D721Med (cell line): ENCODE data around the gene RING1.

Source experiments
- DNase-seq: peaks from one replicate; pipeline ENCODE4 v3.0.0; 2011; ENCODE audit warnings: low spot score; ENCODE audit not compliant: insufficient read length
- FAIRE-seq: peaks from 2 replicates; lab custom pipeline; 2011; peaks lifted over from hg19 to GRCh38; lab: Jason Lieb, UNC
- TF ChIP-seq, protein P1 (sequence below): IDR thresholded peaks from 2 replicates; pipeline ENCODE4 v1.5.1; 2012; ENCODE audit warnings: mild to moderate bottlenecking, control low read depth; ENCODE audit not compliant: insufficient read depth; ENCODE audit errors: missing control alignments

Gene RING1

GRCh38 chr6:33172688-33173534 lies 35.4 kb upstream of the RING1 start:
- no peak for FAIRE-seq
- DNase-seq, result peak; percentile 63
- TF ChIP-seq, protein P1, sequence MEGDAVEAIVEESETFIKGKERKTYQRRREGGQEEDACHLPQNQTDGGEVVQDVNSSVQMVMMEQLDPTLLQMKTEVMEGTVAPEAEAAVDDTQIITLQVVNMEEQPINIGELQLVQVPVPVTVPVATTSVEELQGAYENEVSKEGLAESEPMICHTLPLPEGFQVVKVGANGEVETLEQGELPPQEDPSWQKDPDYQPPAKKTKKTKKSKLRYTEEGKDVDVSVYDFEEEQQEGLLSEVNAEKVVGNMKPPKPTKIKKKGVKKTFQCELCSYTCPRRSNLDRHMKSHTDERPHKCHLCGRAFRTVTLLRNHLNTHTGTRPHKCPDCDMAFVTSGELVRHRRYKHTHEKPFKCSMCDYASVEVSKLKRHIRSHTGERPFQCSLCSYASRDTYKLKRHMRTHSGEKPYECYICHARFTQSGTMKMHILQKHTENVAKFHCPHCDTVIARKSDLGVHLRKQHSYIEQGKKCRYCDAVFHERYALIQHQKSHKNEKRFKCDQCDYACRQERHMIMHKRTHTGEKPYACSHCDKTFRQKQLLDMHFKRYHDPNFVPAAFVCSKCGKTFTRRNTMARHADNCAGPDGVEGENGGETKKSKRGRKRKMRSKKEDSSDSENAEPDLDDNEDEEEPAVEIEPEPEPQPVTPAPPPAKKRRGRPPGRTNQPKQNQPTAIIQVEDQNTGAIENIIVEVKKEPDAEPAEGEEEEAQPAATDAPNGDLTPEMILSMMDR, result peak; percentile 39

- FAIRE-seq, result no peak
- DNase-seq, result no peak
Observed at GRCh38 chr6:33173535-33174180, 34.6 kb upstream of the RING1 start.

DNA sequence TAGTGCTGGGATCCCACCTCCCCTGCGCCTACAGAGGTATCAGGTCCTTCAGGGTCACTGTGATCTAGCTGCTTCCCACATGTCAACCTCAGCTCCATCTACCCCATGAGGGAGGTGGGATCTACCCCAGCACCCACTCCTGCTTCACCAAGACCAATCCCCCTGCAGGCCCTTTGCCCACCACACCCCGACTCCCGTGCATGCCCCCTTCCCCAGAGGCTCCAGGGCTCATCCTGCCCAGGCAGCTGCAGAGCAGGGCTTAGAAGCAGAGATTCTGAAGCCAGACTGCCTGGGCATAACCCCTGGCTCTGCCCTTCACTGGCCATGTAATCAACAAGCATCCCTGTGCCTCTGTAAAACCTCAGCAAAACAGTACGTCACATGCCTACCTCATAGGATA lies 33.5 kb upstream of the RING1 start:
- DNase-seq (no peak), FAIRE-seq (no peak)
- TF ChIP-seq, protein P1, result no peak

More at GRCh38 chr6:33173535-33174180, 34.6 kb upstream of the RING1 start:
- TF ChIP-seq, protein P1, result no peak

DNA sequence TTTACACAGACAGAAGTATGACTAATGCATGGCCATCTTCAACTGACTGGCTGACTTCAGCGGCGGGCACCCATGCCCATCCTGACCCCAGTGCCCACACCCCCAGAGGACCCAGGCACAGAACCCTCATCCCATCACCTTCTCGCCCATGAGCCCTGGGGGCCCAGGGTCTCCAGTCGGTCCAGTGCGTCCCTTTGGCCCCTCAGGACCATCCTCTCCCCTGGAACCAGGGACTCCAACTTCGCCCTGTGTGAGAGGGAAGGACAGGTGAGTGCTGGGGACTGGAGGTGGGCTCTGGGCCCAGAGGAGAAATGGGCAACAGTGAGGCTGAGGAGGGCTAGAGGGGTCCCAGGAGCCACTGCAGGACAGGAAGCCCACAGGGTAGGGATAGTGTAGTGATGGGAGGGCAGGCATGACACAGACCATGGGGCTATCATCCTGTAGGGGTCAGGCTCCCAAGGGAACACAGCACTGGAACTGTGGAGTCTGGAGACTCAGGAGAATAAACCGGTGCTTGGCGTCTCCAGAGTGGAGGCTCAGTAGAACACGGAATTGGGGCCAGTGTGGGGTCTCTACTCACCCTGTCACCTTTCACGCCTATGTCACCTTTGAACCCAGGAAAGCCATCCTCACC lies 32.7 kb upstream of the RING1 start:
- FAIRE-seq (no peak), DNase-seq (no peak)
- TF ChIP-seq, protein P1, result no peak

GRCh38 chr6:33176906-33177305 lies 31.4 kb upstream of the RING1 start:
- TF ChIP-seq, protein P1, result no peak
- DNase-seq, result no peak
- FAIRE-seq, result no peak

DNA sequence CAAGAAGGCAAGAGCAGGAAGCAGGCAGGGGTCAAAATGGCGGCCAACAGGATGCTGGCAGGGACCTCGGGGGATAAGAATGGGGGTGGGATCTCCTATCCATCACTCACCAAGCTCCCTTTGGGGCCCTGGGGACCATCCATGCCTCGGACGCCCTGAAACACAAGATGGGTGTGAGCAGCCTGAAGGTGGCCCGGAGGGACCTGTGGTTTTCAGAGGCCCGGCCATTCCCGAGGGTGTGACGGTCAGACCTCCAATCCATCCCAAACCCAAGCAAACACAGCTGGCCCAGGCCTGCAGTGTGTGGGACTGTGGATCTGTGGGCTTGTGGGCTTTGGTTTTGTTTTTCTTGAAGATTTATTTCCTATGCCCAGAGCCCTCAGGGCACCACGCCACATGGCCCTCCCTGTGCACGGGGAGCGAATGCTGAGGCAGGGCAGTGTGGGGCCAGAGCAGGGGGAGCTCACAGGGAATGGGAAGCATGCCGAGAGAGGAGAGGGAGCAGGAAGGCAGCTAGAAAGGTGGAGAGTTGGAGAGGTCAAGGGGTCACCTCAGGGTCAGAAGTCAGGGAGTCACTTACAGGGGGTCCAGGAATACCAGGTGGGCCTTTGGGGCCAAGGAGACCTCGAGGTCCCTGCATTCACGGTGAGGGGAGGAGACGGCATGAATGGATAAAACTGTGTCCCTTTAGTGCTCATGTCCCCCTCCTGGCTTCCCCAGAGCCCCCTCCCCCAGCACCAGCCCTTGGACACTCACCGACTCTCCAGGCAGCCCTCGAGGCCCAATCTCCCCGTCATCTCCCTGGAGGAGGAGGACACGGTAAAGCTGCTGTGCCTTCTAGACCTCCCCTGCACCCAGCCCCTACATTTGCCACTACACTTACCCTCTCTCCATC lies 30.5 kb upstream of the RING1 start:
- FAIRE-seq (no peak), DNase-seq (no peak)
- TF ChIP-seq, protein P1, result no peak
